HG03378 (cell line): Measurements from ENCODE around the gene CEP20.

Source experiments
- ATAC-seq: cut with Tn5 transposase; IDR thresholded peaks from one replicate; pipeline ENCODE4 v1.9.1; 2021; ENCODE audit warnings: mild to moderate bottlenecking, moderate library complexity; ENCODE audit not compliant: unreplicated experiment

The CEP20 gene

DNA sequence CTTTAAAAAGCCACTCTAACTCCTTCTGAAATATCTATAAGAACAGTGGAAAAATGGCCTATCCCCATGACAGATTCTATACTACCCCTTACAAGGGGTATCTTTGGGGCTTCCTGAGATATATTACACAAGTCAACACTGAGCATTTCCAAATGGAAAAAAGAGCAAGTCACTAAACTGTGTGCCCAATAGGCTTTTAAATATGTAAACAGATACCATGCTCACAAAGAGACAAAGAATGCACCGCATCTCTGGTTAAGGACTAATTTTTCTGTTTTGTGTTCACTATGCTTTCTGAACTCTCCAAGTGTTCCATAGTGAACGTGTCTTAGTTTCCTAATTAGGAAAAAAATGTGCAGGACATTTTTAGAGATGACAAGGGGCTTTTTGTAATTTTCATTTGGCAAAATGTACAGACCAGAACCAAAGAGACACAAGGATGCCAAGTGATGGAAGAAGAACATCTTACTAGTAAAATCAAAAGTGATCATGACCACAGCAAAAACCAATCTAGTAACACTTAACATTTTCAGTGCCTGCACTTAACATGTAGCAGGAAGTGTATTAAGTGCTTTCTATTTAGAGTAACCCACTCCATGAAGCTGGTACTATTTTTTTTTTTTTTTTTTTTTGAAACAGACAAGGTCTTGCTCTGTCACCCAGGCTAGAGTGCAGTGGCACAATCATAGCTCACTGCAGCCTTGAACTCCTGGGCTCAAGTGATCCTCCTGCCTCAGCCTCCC, 53.1 kb downstream of the CEP20 start:
- ATAC-seq, result no peak

DNA sequence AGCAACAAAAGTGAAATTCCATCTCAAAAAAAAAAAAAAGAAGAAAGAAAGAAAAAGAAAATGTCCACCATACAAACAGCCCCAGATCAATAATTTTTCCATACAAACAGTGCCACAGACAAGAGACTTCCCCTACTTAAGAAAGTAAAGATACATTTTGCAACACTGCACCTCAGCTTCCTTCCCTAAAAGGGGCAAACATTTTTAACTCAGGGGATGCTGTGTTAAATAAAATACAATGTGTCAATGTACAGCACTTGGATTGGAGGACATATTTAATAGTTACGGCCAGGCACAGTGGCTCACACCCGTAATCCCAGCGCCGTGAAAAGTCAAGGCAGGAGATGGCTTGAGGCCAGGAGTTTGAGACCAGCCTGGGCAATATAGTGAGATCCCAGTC, 53.9 kb downstream of the CEP20 start:
- ATAC-seq, result no peak

DNA sequence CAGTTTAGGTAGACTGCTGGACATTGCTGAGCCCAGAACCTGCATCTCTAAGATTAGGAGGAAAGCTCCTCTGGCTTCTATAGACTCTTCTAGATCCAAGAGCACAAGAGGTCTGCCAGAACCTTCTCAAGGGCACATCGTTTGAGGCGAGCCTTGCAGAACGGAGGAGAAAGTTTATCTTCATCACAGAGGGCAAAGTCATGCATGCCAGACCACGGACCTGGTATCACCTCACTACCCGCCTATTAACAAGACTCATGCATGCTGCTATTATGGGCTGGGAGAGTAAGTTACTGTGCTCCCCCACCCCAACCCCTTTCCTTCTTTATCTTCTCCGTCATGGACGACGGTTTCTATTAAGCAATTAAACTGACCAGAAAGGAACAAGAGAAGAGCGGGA, 54.9 kb downstream of the CEP20 start:
- ATAC-seq, result no peak

GRCh38 chr16:15832241-15832640, 56.2 kb downstream of the CEP20 start:
- ATAC-seq, result no peak

DNA sequence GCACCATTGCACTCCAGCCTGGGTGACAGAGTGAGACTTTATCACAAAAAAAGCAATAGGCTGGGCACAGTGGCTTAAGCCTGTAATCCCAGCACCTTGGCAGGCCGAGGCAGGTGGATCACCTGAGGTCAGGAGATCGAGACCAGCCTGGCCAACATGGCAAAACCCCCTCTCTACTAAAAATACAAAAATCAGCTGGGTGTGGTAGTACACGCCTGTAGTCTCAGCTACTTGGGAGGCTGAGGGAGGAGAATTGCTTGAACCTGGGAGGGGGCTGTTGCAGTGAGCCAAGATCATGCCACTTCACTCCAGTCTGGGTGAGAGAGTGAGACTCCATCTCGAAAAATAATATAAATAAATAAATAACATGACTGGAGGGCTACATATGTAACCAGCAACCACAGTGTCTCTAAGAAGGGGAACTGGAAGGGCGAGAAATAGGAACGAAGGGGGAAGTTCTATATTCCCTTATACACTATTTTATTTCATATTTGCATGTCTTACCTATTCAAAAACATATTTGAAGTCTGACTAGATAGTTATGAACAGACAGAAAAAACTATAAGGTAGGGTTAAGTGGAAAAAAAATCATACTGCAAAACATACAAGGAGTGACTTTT, 57.5 kb downstream of the CEP20 start:
- ATAC-seq, result no peak

GRCh38 chr16:15829460-15829859, 58.9 kb downstream of the CEP20 start:
- ATAC-seq, result no peak

DNA sequence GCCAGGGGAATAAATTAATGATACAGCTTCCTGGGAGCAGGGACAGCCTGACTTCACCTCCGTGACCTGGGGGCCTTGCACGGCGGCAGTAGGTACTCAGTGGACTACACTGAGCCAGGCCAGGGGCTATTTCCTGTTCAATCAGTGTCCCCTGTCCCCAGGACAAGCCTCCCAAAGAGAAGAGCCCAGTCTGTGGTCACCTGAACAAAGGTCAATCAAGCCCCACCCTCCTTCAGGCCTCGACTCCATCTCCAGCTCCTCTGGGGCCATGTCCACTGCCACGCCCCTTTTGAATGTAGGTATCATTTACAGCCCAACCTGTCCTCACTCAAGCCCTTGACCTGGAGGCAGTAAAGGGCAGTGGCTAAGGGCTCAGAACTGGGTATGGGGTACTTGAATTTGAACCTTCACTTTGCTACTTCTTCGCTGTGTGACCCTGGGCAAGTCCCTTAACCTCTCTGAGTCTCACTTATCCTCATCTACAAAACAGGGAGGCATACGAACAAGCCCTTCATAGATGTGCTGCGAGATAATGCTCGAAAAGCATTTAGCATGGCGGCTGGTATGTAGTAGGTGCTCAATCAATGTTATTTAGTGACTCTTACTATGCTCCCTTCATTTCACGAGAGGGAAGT, 60.6 kb downstream of the CEP20 start:
- ATAC-seq, result no peak

DNA sequence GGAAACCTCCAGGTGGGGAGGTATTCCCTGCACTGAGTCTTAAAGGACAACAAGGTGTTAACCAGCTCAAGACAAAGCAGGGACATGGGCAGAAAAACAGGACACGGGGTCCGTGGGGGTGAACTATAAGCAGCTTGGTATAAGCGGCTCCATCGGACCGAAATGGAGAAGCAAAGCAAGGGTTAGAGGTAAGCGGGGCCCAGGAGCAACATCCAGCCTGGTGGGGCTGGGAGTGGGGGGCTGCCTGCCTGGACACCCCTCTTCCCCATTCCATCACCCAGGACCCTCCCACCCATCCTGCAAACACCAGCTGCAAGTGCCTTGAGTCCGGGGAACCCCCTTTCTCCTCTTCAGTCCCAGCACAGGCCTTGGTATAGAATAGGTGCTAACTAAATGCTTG, 61.1 kb downstream of the CEP20 start:
- ATAC-seq, result no peak

- ATAC-seq, result no peak
These were observed 62.6 kb downstream of the CEP20 start for GRCh38 chr16:15825750-15826305.

DNA sequence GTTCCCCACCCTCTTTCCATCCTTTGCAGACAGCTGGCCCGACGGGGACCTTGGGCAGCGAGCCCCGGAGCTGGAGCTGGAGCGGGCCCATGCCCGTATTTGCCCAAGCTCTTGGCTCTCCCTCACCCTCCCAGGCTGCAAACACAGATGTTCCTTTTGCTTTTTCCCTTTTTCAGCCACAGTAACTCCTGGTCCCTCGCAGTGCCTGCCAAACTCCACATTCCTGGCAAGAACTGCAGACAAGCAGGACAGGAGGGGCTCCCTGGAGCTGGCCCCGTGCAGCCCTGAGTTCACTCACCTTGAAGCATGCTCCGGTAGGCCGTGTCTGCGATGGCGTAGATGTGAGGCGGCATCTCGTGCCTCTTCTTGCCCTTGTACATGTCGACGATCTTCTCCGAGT, 65.4 kb downstream of the CEP20 start:
- no peak for ATAC-seq

DNA sequence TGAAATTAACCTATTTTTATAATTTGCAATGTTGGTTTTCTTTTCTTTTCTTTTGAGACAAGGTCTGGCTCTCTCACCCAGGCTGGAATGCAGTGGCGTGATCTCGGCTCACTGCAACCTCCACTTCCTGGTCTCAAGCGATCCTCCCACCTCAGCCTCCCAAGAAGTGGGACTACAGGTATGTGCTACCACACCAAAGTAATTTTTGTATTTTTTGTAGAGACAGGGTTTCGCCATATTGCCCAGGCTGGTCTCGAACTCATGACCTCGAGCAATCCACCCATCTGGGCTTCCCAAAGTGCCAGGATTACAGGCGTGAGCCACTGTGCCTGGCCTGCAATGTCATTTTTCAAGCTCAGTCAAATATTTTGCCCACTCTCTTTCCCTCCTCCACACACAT, 67.6 kb downstream of the CEP20 start:
- ATAC-seq, result no peak

DNA sequence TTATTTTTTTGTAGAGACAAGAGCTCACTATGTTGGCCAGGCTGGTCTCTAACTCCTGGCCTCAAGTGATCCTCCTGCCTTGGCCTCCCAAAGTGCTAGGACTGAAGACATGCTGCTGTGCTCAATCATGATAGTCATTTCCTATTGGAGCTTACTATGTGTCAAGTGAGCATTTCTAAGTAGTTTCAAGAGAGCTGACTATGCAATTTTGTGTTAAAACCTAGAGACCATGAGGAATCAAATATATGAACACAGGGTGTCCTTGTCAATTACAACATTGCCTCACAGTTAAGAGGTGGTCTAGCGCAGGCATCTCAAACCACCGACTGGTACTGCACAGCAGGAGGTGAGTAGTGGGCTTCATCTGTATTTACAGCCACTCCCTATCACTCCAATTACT, 69.4 kb downstream of the CEP20 start:
- no peak for ATAC-seq

- no peak for ATAC-seq
These were observed 71.0 kb downstream of the CEP20 start for GRCh38 chr16:15817446-15817845.

GRCh38 chr16:15816228-15816627, 72.2 kb downstream of the CEP20 start:
- ATAC-seq, result no peak
